ENCODE measurements around the gene PLCH1. TPM values are rescaled to one million over a fixed set of nuclear protein-coding genes. Genes with fewer than 3 reads are reported as not detected.

The PLCH1 gene
- total and polyA plus RNA-seq, 9 of the 15 experiments (the other 6 are each of a cell fraction or from before 2014, with no cell fraction given): 0.17 to 0.62 (median 0.40) TPM

GRCh38 chr3:155362808-155363689, 381.8 kb downstream of the PLCH1 start (continued):
- no peak for TF ChIP-seq FOXP4 (CRISPR knock-in tag; IDR thresholded peaks at IDR 0.05; ENCODE audit: borderline replicate concordance)
- TF ChIP-seq LCOR (CRISPR knock-in tag; IDR thresholded peaks at IDR 0.05): no peak
- TF ChIP-seq ZNF282 (CRISPR knock-in tag; IDR thresholded peaks at IDR 0.05): no peak
- no peak for TF ChIP-seq GABPB1 (CRISPR knock-in tag; IDR thresholded peaks at IDR 0.05)
- no peak for TF ChIP-seq NCOA6 (IDR thresholded peaks at IDR 0.05)
- TF ChIP-seq ZNF174 (CRISPR knock-in tag; IDR thresholded peaks at IDR 0.05): no peak
- TF ChIP-seq MGA (IDR thresholded peaks at IDR 0.05): no peak
- no peak for TF ChIP-seq PURB (CRISPR knock-in tag; IDR thresholded peaks at IDR 0.05; ENCODE audit: low read depth)
- no peak for TF ChIP-seq TOE1 (IDR thresholded peaks at IDR 0.05; ENCODE audit: borderline replicate concordance)
- no peak for TF ChIP-seq TOE1 (CRISPR knock-in tag; IDR thresholded peaks at IDR 0.05; ENCODE audit: borderline replicate concordance, low read depth)
- no peak for TF ChIP-seq IRF9 (tag; IDR thresholded peaks at IDR 0.05)
- TF ChIP-seq MEIS2 (IDR thresholded peaks at IDR 0.05; ENCODE audit: partially characterized antibody): peak; percentile 22
- no peak for TF ChIP-seq ZC3H4 (CRISPR knock-in tag; IDR thresholded peaks at IDR 0.05; ENCODE audit: borderline replicate concordance)

All from K562 (cell line).